ENCODE results near the gene ALK.
A peak's percentile ranks its signal among the peaks of the same experiment; 100 is the strongest.

Gene ALK

DNA sequence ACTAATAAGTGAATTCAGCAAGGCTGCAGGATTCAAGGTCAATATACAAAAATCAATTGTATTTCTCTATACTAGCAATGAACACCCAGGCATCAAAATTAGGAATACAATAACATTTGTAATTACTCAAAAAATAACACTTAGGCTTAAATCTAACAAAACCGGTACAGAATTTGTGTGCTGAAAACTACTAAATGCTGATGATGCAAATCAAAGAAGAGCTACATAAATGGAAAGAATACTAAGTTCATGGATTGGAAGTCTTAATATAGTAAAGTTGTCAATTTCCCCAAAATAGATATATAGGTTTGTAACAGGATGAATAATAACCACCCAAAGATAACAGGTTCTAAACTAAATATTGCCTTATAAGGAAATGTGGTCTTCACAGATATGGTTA, 286.5 kb downstream of the ALK start:
- DNase-seq (ENCODE audit: low read depth), result no peak
- no peak overlapping the region for H3K4me3 ChIP-seq (ENCODE audit: low read depth, low read length)
- in situ Hi-C loops (cut with HindIII; ENCODE audit: low sequenced_read_pairs), result no loop called here
- TF ChIP-seq CTCF (IDR thresholded peaks at IDR 0.05; ENCODE audit: low read depth, low read length, missing control alignments), result no peak

GRCh38 chr2:29632018-29632417, 289.4 kb downstream of the ALK start:
- in situ Hi-C loops (cut with HindIII; ENCODE audit: low sequenced_read_pairs), result no loop called here
- DNase-seq (ENCODE audit: low read depth), result no peak
- TF ChIP-seq CTCF (IDR thresholded peaks at IDR 0.05; ENCODE audit: low read depth, low read length, missing control alignments), result no peak
- H3K4me3 ChIP-seq (ENCODE audit: low read depth, low read length), result no peak overlapping the region

DNA sequence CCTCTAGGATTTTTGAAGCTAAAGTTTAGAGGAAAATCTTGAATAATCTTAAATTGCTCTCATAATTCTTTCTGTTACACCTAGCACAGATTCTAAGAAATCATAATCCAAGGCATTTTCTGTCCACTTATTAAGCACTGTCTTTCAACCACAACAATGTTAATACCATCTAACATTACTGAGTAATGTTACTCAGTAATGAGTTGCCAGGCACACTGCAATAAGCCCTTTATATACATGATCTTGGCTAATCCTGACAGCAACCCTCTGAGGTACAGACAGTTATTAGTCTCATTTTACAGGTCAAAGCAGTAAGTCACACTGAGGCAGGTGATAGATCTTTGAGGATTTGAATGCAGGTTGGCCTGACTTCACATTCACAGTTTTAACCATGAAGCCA, 291.9 kb downstream of the ALK start:
- no peak overlapping the region for H3K4me3 ChIP-seq (ENCODE audit: low read depth, low read length)
- no peak for DNase-seq (ENCODE audit: low read depth)
- no peak for TF ChIP-seq CTCF (IDR thresholded peaks at IDR 0.05; ENCODE audit: low read depth, low read length, missing control alignments)
- in situ Hi-C loops (cut with HindIII; ENCODE audit: low sequenced_read_pairs), result no loop called here

DNA sequence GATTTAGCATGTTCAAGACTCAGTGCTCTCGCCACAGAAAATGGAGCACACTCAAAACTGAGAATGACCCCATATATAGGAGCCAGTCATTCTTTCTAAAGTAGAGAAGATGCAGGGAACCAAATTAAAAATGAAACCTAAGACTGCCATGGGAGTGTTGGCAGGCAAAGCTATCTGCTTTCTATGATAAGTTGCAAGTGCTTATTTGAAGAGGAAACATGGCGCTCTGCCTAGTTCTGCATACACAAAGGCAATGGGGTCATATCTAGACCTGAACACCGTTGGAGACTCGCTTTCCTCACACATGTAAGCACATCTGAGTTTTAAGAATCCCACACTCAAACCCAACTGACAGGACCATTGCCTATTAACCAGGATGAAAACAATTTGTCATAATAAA, 292.5 kb downstream of the ALK start:
- no peak for TF ChIP-seq CTCF (IDR thresholded peaks at IDR 0.05; ENCODE audit: low read depth, low read length, missing control alignments)
- DNase-seq (ENCODE audit: low read depth), result peak; percentile 33
- no peak overlapping the region for H3K4me3 ChIP-seq (ENCODE audit: low read depth, low read length)
- in situ Hi-C loops (cut with HindIII; ENCODE audit: low sequenced_read_pairs), result no loop called here

DNA sequence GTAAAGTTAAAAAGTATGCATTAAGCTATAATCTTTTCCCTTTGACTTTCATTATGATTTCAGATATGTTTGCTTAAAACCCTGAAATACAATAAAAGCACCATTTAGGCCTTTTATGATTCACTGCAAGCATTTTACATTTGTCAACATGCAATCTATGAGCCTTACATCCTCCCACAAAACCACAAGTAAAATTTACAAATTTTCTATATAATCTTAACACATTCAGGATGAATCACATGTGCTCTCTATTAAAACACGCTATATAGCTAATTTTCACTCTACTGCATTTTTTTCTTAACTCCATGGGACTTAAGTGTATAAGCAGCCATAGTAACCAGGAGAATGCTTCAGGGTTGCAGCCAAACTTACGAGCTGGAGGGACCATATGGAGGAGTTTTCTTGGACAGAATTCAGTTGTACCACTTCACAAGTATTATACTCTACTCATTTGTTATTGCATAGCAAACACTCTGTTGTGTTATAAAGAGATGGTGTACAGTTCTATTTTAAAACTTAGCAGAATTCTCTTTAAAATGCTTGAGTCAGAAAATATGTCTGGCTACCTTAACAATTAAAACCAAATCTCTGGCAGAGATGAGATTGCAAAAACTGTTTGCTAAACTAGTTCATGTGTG, 293.2 kb downstream of the ALK start:
- DNase-seq (ENCODE audit: low read depth), result no peak
- TF ChIP-seq CTCF (IDR thresholded peaks at IDR 0.05; ENCODE audit: low read depth, low read length, missing control alignments), result no peak
- in situ Hi-C loops (cut with HindIII; ENCODE audit: low sequenced_read_pairs), result no loop called here

DNA sequence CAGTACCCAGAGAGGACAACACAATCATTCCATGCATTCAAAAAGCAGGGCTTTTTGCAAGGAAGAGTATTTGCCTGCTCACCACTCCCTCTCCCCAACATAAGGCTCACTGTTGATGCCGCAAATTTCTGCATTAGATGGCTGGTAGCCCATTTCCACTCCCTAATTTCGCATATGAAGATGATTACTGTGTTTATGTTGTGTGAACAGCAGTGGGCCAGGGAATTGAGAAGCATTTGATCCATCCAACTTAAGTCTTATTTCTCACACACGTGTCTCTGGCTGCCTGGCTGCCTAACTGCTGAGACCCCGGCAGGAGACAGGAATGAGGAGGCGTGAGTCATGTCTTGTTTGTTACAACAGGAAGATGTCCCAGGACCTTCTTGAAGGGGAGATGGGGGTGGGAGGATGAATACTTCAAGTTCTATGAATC, 294.1 kb downstream of the ALK start:
- no peak for TF ChIP-seq CTCF (IDR thresholded peaks at IDR 0.05; ENCODE audit: low read depth, low read length, missing control alignments)
- H3K4me3 ChIP-seq (ENCODE audit: low read depth, low read length), result no peak overlapping the region
- in situ Hi-C loops (cut with HindIII; ENCODE audit: low sequenced_read_pairs), result no loop called here
- peak; percentile 82 for DNase-seq (ENCODE audit: low read depth)

More for the DNA sequence above, 293.2 kb downstream of the ALK start:
- no peak overlapping the region for H3K4me3 ChIP-seq (ENCODE audit: low read depth, low read length)

All from astrocyte of the cerebellum (primary cell).